HG02798 (cell line): Measurements from ENCODE around the gene PRKACB.
"Not testable (repeated sequence)": the region's sequence is repeated elsewhere in the genome, so short reads cannot be mapped to it uniquely, and the experiment has no call there.

Experiments used
- ATAC-seq: cut with Tn5 transposase; IDR thresholded peaks from one replicate; pipeline ENCODE4 v1.9.1; 2021; ENCODE audit warnings: mild to moderate bottlenecking; ENCODE audit not compliant: unreplicated experiment, poor library complexity

PRKACB gene

GRCh38 chr1:84208935-84209334 lies 64.9 kb downstream of the PRKACB start:
- no peak for ATAC-seq

GRCh38 chr1:84214115-84214956 lies 70.3 kb downstream of the PRKACB start:
- no peak for ATAC-seq

GRCh38 chr1:84217239-84217638 lies 73.2 kb downstream of the PRKACB start:
- no peak for ATAC-seq

DNA sequence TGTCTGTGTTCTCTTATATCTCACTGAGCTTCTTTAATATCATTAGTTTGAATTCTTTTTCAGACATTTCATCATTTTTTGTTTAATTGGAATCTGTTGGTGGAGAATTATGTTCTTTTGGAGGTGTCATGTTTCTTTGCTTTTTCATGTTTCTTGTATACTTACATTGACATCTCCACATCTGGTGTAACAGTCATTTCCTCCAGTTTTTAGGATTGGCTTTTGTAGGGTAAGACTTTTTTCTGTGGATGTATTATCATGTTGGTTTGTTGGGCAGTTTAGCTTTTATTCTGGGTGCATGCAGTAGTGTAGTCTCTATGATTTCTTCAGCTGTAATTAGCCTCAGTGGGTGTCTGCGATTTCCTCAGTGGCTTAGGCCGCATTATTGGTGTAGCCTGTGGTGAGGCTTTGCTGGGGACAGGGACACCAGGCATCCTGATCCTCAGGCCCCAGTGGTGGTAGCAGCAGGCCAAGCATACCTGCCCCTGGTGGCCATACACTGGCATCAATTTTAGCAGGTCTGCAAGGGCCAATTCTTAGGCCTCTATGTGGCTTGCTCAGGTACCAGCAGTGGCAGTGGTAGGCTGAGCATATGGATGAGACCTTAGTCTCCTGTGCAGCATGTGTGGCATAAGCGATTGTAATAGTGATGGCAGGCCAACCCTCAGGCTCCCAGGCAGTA lies 79.8 kb downstream of the PRKACB start:
- no peak for ATAC-seq

DNA sequence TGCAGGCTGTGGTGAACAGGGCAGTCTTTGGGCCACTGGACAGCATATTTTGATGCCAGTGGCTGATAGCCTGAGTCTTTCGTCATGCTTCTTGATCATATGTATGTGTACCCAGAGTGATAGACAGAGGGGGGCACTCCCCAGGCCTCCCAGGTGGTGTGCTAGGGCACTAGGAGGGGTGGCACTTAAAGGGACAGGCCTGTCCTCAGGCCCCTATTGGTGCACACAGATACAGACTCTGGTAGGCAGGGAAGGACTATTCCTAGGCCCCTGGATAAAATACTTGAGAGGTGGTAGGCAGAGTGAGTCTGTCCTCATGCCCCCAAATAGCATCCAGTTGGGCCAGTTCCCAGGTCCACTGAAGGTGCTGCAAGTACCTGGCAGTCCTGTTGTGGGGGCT lies 80.8 kb downstream of the PRKACB start:
- ATAC-seq = no peak

DNA sequence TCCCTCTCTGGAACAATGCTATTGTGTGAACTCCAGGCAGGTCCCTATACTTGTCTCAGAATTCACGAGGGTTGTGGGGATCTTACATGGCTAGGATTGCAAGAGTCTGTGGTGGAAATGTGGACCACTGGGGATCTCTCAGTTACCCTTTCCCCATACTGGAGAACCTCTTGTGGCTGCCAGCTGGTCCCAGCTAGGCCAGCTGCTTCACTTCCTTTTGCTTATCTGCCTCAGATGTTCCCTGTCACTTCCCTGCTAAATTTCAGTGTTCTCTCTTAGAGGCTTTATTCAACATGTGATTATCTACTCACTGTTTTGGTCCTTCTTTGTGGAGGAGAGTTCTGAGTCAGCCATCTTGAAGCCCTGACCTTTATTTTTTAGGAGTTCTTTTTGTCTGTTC lies 81.6 kb downstream of the PRKACB start:
- ATAC-seq = no peak

- ATAC-seq = not testable (repeated sequence)
Measured at GRCh38 chr1:84232676-84233075, 88.6 kb downstream of the PRKACB start.

DNA sequence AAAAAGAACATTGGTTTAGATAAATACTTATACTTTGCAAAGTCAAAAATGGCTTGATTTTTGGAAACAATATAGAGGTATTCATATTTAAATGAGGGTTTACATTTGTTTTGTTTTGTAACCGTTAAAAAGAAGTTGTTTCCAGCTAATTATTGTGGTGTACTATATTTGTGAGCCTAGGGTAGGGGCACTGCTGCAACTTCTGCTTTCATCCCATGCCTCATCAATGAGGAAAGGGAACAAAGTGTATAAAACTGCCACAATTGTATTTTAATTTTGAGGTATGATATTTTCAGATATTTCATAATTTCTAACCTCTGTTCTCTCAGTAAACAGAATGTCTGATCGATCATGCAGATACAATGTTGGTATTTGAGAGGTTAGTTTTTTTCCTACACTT lies 92.2 kb downstream of the PRKACB start:
- ATAC-seq = no peak

DNA sequence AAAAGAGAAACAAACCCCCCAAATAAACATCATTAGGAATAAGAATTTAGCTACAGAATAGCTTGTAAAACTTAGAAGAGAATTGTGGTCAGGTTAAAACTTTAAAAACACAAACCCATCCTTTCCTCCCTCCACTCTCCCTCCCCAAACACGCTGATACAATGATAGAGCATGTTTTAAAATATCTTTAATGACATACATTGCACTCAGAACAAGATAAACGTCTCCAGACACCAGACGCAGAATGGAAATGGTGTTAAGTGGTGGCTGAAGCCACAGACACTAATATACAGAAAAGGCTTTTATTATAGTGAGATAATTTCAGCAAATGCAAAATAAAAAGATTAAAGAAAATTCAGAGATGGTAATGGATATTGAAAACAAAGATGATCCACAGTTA lies 98.6 kb downstream of the PRKACB start:
- no peak for ATAC-seq

DNA sequence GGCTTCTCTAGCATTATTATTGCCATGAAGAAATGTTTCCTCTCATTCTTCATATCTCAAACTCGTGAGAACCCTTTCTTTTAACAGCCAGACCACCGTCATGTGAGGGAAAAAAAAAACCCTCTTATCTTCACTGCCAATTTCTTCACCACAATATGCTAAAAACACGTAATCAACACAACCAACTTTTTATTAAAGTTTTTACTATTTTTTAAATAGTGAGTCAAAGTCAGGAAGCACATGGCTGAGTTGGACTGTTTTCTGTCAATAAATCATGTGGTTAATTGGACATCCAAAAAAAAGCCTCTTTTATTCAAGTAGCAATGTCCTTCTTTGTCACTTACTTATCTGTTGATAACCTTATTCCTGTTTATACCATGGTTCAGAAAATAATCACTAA lies 101.5 kb downstream of the PRKACB start:
- ATAC-seq = no peak

DNA sequence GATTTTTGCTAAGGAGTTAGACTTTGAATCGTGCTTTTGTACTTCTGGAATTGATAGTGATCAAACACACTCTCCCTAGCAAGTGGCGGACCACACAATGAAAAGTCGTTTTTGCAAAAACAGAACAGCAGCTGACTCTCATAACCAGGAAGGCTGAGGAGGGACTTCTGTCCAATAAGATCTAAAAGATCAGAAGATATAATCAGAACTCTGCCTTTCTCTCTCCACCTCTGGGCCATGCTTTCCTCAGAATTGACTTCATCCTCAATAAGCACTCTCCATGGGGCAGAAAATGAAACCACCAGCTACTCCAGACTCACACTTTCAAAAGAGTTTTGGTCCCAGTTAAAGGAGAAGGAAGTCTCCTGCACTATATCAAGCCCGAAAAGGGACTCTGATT lies 102.1 kb downstream of the PRKACB start:
- ATAC-seq = no peak

DNA sequence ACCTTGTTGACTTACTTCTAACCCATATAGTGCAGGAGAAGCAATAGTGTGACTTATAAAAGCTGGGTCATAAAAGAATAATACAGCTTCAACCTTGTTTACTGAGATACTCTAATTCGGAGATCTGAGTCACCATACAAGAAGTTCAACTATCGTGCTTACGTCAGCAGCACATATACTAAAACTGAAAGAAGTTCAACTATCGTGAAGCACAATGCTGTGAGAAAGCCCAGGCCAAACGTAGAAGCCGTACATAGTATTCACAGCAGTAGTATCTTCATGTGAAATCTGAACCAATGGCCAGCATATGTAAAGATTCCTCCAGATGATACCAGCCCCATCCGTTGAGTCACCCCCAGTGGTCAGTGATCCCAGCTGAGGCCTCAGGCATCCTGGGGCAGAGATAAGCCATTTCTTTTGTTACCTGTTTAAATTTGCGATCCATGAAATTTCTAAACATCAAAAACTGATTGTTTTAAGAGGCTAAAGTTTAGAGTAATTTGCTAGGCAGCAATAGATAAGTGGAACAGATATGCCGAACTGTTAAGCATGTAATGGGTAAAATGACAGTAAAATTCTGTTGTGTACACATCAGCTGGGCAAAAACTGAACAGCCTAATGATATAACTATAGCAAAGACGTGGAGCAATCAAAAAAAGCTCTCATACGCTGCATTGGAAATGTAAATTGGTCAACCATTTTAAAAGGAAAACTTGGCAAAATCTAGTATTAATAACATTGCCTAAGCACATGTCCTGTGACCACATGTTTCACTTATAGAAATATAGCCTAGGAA lies 103.6 kb downstream of the PRKACB start:
- ATAC-seq = no peak

- no peak for ATAC-seq
Measured at GRCh38 chr1:84250668-84251067, 106.6 kb downstream of the PRKACB start.

- ATAC-seq = no peak
Measured at GRCh38 chr1:84253036-84253435, 109.0 kb downstream of the PRKACB start.

DNA sequence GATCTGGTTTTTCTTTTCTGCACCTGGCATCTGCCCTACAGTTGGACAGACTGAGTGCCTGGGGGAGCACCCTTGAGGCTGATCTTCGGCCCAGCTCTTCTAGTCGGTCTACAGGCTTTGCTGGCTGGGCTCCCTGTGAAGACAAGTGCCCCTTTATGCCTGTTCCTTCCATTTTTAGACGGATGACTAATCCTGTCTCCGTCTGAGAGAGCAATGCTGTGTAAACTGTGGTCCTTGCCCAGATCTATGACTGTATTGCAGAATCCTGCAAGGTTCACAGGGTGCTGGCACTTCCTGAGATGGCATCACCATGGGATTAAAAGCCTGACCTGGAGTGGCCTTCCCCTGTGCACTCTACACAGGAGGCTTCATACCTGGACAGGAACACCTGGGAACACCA lies 109.8 kb downstream of the PRKACB start:
- no peak for ATAC-seq

DNA sequence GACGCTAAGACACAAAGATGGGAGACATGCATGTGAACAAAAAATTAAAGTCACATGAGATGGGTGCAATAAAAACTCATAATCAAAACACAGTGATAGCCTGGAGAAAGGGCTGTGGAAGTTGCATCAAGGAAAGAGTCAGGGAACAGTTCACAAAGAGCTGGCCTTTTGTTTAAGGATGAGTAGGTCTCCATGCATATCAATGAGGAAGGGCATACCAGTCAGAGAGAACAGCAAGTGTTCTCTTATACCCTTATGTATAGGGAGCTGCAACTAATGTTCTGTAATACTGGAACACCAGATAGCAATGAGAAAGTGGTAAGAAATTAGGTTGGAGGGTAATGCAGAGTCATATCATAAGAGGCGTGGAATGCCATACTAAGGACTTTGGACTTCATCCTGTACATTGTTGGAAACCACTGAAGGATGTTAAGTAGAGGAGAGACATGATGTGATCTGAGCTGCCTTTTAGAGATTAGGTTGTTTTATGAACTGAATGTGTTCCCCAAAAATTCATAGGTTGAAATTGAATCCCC lies 110.7 kb downstream of the PRKACB start:
- no peak for ATAC-seq

DNA sequence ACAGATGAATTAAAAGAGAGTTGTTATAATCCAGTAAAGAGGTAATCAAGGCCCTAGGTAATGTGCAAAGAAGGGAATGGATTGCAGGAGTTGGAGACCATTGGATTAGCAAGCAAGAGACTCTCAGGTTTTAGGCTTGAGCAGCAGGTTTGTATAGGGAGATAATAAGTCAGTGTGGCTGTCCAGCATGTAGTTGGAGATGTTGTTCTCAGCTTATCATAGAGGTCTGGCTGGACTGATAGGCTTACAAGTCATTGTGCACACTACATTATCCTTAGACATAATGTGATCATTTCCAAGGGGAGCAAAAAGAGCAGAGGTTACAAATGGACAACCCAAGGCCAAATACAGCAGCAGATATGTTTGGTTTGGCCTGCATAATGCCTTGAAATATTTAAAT lies 111.5 kb downstream of the PRKACB start:
- no peak for ATAC-seq

DNA sequence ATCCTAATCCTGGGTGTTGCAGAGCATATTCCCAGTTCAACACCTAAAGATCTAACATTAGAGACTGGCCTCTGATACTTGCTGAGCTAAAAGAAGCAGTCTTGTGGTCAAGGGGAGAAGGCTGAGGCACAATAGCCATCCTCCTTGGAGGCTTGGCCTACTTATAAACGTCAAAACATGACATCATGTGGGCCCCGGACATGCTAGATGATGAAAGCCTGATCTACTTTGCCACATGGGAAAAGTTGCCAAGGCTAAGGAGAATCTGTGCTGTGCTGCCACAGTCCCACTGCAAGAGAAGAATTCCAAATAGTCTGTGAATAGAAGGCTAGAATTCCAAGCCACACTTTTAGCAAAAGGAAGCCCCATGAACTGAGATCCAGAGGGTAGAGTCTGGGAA lies 113.5 kb downstream of the PRKACB start:
- no peak for ATAC-seq

GRCh38 chr1:84259376-84259775 lies 115.3 kb downstream of the PRKACB start:
- ATAC-seq = no peak

- no peak for ATAC-seq
Measured at GRCh38 chr1:84259989-84260388, 115.9 kb downstream of the PRKACB start.
